ENCODE results near the gene RFPL4AL1. TPM values are rescaled to one million over a fixed set of nuclear protein-coding genes. Genes with fewer than 3 reads are reported as not detected.

The RFPL4AL1 gene
- total RNA-seq, 1 experiment from 2014 or later: not detected

DNA sequence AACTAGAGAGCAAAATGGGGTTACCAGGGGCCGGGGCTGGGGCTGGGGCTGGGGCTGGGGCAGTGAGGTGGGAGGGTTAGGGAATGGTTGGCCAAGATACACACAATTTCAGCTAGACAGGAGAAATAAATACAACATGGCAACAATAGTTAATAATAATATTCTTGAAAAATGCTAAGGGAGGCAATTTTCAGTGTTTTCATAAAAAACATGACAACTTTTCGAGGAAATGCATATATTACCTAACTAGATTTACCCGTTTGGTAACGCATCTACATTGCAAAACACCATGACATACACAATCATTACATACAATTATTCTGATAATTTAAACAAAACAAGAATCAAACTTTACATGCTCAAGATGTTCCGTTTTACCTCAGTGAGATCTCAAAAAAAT is 12.2 kb downstream of the RFPL4AL1 start:
- CTCF ChIA-PET: no interaction called here

GRCh38 chr19:55795021-55795420 is 26.1 kb downstream of the RFPL4AL1 start:
- no peaks in the 10 kb centered on the region for H3K4me1 ChIP-seq (ENCODE audit: insufficient read depth, low read length, poor library complexity, severe bottlenecking)
- H3K36me3 ChIP-seq (ENCODE audit: insufficient read depth, low read length, poor library complexity, severe bottlenecking): no peaks in the 10 kb centered on the region
- no peaks in the 10 kb centered on the region for H3K9me3 ChIP-seq (ENCODE audit: low read depth, low read length, poor library complexity, severe bottlenecking)
- no peaks in the 10 kb centered on the region for H3K27me3 ChIP-seq (replicated peaks; ENCODE audit: insufficient read depth, low read depth, low read length, poor library complexity)
- no peak overlapping the region for H3K27ac ChIP-seq (ENCODE audit: low read depth, low read length, poor library complexity, severe bottlenecking)
- ChIA-PET CTCF (no interaction called here), POLR2A (ENCODE audit: low non-redundant PET) (no interaction called here)
- intact Hi-C loops (cut with micrococcal nuclease; ENCODE audit: unreplicated experiment): no loop called here
- no TSS peak for BruUV-seq (replicated peaks)
- H3K4me3 ChIP-seq (ENCODE audit: low read depth, low read length, poor library complexity, severe bottlenecking): no peak overlapping the region
- no peak for DNase-seq (ENCODE audit: low spot score)
- TF ChIP-seq EZH2 (IDR thresholded peaks at IDR 0.05; ENCODE audit: borderline replicate concordance, low read depth, low read length, poor library complexity, severe bottlenecking): no peak
- TF ChIP-seq, protein P1, sequence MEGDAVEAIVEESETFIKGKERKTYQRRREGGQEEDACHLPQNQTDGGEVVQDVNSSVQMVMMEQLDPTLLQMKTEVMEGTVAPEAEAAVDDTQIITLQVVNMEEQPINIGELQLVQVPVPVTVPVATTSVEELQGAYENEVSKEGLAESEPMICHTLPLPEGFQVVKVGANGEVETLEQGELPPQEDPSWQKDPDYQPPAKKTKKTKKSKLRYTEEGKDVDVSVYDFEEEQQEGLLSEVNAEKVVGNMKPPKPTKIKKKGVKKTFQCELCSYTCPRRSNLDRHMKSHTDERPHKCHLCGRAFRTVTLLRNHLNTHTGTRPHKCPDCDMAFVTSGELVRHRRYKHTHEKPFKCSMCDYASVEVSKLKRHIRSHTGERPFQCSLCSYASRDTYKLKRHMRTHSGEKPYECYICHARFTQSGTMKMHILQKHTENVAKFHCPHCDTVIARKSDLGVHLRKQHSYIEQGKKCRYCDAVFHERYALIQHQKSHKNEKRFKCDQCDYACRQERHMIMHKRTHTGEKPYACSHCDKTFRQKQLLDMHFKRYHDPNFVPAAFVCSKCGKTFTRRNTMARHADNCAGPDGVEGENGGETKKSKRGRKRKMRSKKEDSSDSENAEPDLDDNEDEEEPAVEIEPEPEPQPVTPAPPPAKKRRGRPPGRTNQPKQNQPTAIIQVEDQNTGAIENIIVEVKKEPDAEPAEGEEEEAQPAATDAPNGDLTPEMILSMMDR (conservative IDR thresholded peaks at IDR 0.05; ENCODE audit: low read depth, low read length): no peak

More for the DNA sequence above, 12.2 kb downstream of the RFPL4AL1 start:
- Histone ChIP-seq H3K4me3 (ENCODE audit: low read depth, low read length, poor library complexity, severe bottlenecking) (no peak overlapping the region), H3K9me3 (ENCODE audit: low read depth, low read length, poor library complexity, severe bottlenecking) (no peaks in the 10 kb centered on the region), H3K27me3 (replicated peaks; ENCODE audit: insufficient read depth, low read depth, low read length, poor library complexity) (peaks cover 58% of the 10 kb centered on the region), H3K27ac (ENCODE audit: low read depth, low read length, poor library complexity, severe bottlenecking) (no peak overlapping the region), H3K4me1 (ENCODE audit: insufficient read depth, low read length, poor library complexity, severe bottlenecking) (no peaks in the 10 kb centered on the region), H3K36me3 (ENCODE audit: insufficient read depth, low read length, poor library complexity, severe bottlenecking) (no peaks in the 10 kb centered on the region)
- BruUV-seq (replicated peaks): no TSS peak
- TF ChIP-seq, protein P1 (conservative IDR thresholded peaks at IDR 0.05; ENCODE audit: low read depth, low read length): no peak
- no peak for TF ChIP-seq EZH2 (IDR thresholded peaks at IDR 0.05; ENCODE audit: borderline replicate concordance, low read depth, low read length, poor library complexity, severe bottlenecking)
- POLR2A ChIA-PET (ENCODE audit: low non-redundant PET): no interaction called here
- intact Hi-C loops (cut with micrococcal nuclease; ENCODE audit: unreplicated experiment): no loop called here
- DNase-seq (ENCODE audit: low spot score): no peak

DNA sequence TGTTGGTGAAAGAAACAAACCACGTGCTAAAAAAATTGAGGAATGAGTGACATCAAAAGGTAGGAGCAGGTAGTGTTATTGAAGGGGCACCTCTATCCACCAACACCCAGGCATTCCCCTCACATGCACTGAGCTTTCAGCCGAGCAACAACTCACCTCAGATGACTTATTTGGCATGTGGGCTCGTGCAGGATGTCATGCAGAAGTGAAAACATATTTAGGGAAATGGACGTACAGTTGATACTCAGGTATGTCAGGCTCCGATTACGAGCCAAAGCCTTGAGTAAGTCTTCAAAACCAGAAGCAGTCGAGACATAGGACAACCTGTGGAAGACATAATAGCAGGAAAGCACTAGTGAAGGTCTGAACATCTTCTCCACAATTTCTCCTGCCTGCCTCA is 32.5 kb downstream of the RFPL4AL1 start:
- ChIA-PET CTCF (no interaction called here), POLR2A (ENCODE audit: low non-redundant PET) (no interaction called here)
- no peaks in the 10 kb centered on the region for H3K9me3 ChIP-seq (ENCODE audit: low read depth, low read length, poor library complexity, severe bottlenecking)
- no peak overlapping the region for H3K27ac ChIP-seq (ENCODE audit: low read depth, low read length, poor library complexity, severe bottlenecking)
- intact Hi-C loops (cut with micrococcal nuclease; ENCODE audit: unreplicated experiment): no loop called here
- H3K4me3 ChIP-seq (ENCODE audit: low read depth, low read length, poor library complexity, severe bottlenecking): no peak overlapping the region
- no peaks in the 10 kb centered on the region for H3K36me3 ChIP-seq (ENCODE audit: insufficient read depth, low read length, poor library complexity, severe bottlenecking)
- no peaks in the 10 kb centered on the region for H3K4me1 ChIP-seq (ENCODE audit: insufficient read depth, low read length, poor library complexity, severe bottlenecking)
- H3K27me3 ChIP-seq (replicated peaks; ENCODE audit: insufficient read depth, low read depth, low read length, poor library complexity): no peaks in the 10 kb centered on the region
- BruUV-seq (replicated peaks): no TSS peak
- TF ChIP-seq, protein P1 (conservative IDR thresholded peaks at IDR 0.05; ENCODE audit: low read depth, low read length): no peak
- no peak for TF ChIP-seq EZH2 (IDR thresholded peaks at IDR 0.05; ENCODE audit: borderline replicate concordance, low read depth, low read length, poor library complexity, severe bottlenecking)
- DNase-seq (ENCODE audit: low spot score): no peak
